EH (cell line): ENCODE measurements around the gene GPR107.
A peak's percentile ranks its signal among the peaks of the same experiment; 100 is the strongest.

Experiments
- DNase-seq: peaks from one replicate; pipeline ENCODE4 v3.0.0-alpha.2; 2015; ENCODE audit warnings: low read depth

Gene GPR107

GRCh38 chr9:130159915-130160670 is 106.4 kb downstream of the GPR107 start:
- DNase-seq, result no peak

- no peak for DNase-seq
Measured at GRCh38 chr9:130160862-130161470, 107.3 kb downstream of the GPR107 start.

GRCh38 chr9:130165579-130165978 is 111.9 kb downstream of the GPR107 start:
- DNase-seq, result no peak

GRCh38 chr9:130166399-130166798 is 112.7 kb downstream of the GPR107 start:
- no peak for DNase-seq

- no peak for DNase-seq
Measured at GRCh38 chr9:130167927-130168326, 114.2 kb downstream of the GPR107 start.

GRCh38 chr9:130171226-130172148 is 117.8 kb downstream of the GPR107 start:
- no peak for DNase-seq

- DNase-seq, result peak; percentile 81
Measured at GRCh38 chr9:130172161-130172857, 118.6 kb downstream of the GPR107 start, which contains the start of gene NCS1. NCS1 (plus strand) TSS chr9:130172404; CDS start chr9:130172664, 260 bp downstream.

- DNase-seq, result peak; percentile 54
Measured at GRCh38 chr9:130172858-130173665, 119.4 kb downstream of the GPR107 start.

- DNase-seq, result peak; percentile 44
Measured at GRCh38 chr9:130173666-130173983, 119.9 kb downstream of the GPR107 start.

GRCh38 chr9:130174025-130174424 is 120.3 kb downstream of the GPR107 start:
- DNase-seq, result no peak

GRCh38 chr9:130174920-130175321 is 121.2 kb downstream of the GPR107 start:
- DNase-seq, result no peak

GRCh38 chr9:130175355-130175754 is 121.6 kb downstream of the GPR107 start:
- DNase-seq, result no peak

- DNase-seq, result no peak
Measured at GRCh38 chr9:130176760-130177159, 123.1 kb downstream of the GPR107 start.

GRCh38 chr9:130177898-130178805 is 124.4 kb downstream of the GPR107 start:
- DNase-seq, result peak; percentile 31

GRCh38 chr9:130179331-130179907 is 125.7 kb downstream of the GPR107 start:
- DNase-seq, result no peak

GRCh38 chr9:130180516-130180915 is 126.8 kb downstream of the GPR107 start:
- DNase-seq, result no peak

- no peak for DNase-seq
Measured at GRCh38 chr9:130181678-130182380, 128.1 kb downstream of the GPR107 start.

GRCh38 chr9:130182381-130182909 is 128.7 kb downstream of the GPR107 start:
- DNase-seq, result no peak
